CD4-positive, CD25-positive, alpha-beta regulatory T cell (primary cell): ENCODE results near the gene FBXO27. TPM values are rescaled to one million over a fixed set of nuclear protein-coding genes. Genes with fewer than 3 reads are reported as not detected.

ENCODE experiments used
- ATAC-seq, 2 donors: fragments of 150-1000 bp; cut with Tn5 transposase; one replicate each; pipeline ENCODE4 v1.10.0; 2021; ENCODE audit warnings: low read depth in 2 of 2, moderate number of reproducible peaks in 2 of 2, moderate library complexity in 1 of 2
- DNase-seq, 3 donors: peaks; one replicate each; pipeline versions ENCODE4 v3.0.0 to v3.0.0-alpha.2; 2012 to 2022; ENCODE audit warnings: mixed read lengths in 1 of 3
- H3K27ac ChIP-seq: one replicate; pipeline ENCODE4 v1.7.0; 2013; ENCODE audit warnings: mild to moderate bottlenecking, low read length; ENCODE audit not compliant: insufficient read depth, poor library complexity, severe bottlenecking
- H3K27me3 ChIP-seq: one replicate; pipeline ENCODE4 v1.7.0; 2013; ENCODE audit warnings: low read length; ENCODE audit not compliant: control insufficient read depth, insufficient read depth
- H3K36me3 ChIP-seq: one replicate; pipeline ENCODE4 v1.7.0; 2013; ENCODE audit warnings: mild to moderate bottlenecking, low read length, moderate library complexity; ENCODE audit not compliant: control insufficient read depth, insufficient read depth
- H3K4me1 ChIP-seq: 2 replicates; pipeline ENCODE4 v1.7.0; 2013; ENCODE audit warnings: mild to moderate bottlenecking, low read length; ENCODE audit not compliant: insufficient read depth, control insufficient read depth, poor library complexity, severe bottlenecking
- H3K4me3 ChIP-seq: one replicate; pipeline ENCODE4 v1.7.0; 2013; ENCODE audit warnings: low read depth, mild to moderate bottlenecking, low read length, moderate library complexity
- H3K9me3 ChIP-seq, 2 experiments: 1 replicate in 1 of 2; 2 replicates in 1 of 2; pipeline ENCODE4 v1.7.0; 2013; ENCODE audit warnings: low read length in 2 of 2, mild to moderate bottlenecking in 1 of 2, moderate library complexity in 1 of 2; ENCODE audit not compliant: control insufficient read depth in 2 of 2
- H3K27ac Mint-ChIP-seq, 3 donors: one replicate each; pipeline ENCODE4 v1.8.0; 2020 to 2022; ENCODE audit warnings: mild to moderate bottlenecking in 3 of 3, mixed read lengths in 3 of 3, moderate library complexity in 2 of 3
- H3K27me3 Mint-ChIP-seq: one replicate; pipeline ENCODE4 v1.8.0; 2022; ENCODE audit warnings: mild to moderate bottlenecking, mixed read lengths
- H3K36me3 Mint-ChIP-seq: one replicate; pipeline ENCODE4 v1.8.0; 2020; ENCODE audit warnings: mixed read lengths
- H3K4me1 Mint-ChIP-seq, 4 donors: one replicate each; pipeline ENCODE4 v1.8.0; 2020 to 2022; ENCODE audit warnings: mixed read lengths in 4 of 4, mild to moderate bottlenecking in 1 of 4
- H3K4me3 Mint-ChIP-seq, 4 donors: one replicate each; pipeline ENCODE4 v1.8.0; 2020 to 2022; ENCODE audit warnings: mild to moderate bottlenecking in 4 of 4, mixed read lengths in 4 of 4, moderate library complexity in 3 of 4
- H3K9me3 Mint-ChIP-seq, 7 donors: one replicate each; pipeline ENCODE4 v1.8.0; 2020 to 2022; ENCODE audit warnings: mixed read lengths in 7 of 7, mild to moderate bottlenecking in 3 of 7, moderate library complexity in 2 of 7
- polyA plus RNA-seq, 4 donors: library from polyadenylated mRNA; unstranded; fragments of 300-500 nt; fragmentation: Illumina TruSeq; gene quantifications; one replicate each; pipeline ENCODE4 v1.2.3, GENCODE V29; 2021
- total RNA-seq: library from RNA; stranded (reverse); gene quantifications from one replicate; pipeline ENCODE4 v1.2.3, GENCODE V29; 2022

FBXO27 gene
- total and polyA plus RNA-seq, 5 donors from 2014 or later: 0.16 to 0.35 (median 0.28) TPM; not detected in 1

- no peaks in the 10 kb centered on the region for H3K27me3 Mint-ChIP-seq
- no peak for DNase-seq
- no peaks in the 10 kb centered on the region for H3K4me1 ChIP-seq
- peaks cover 0 to 2% (median 0%) of the 10 kb centered on the region in 7 donors for H3K9me3 Mint-ChIP-seq
- no peaks in the 10 kb centered on the region for H3K9me3 ChIP-seq
- no peaks in the 10 kb centered on the region for H3K36me3 Mint-ChIP-seq
- no peak overlapping the region for H3K4me3 ChIP-seq
- H3K27ac ChIP-seq: no peak overlapping the region
- no peaks in the 10 kb centered on the region for H3K36me3 ChIP-seq
- H3K27ac Mint-ChIP-seq: peak overlapping the region in 1 of 3 donors; percentile 43
- no peaks in the 10 kb centered on the region for H3K27me3 ChIP-seq
- no peak overlapping the region for H3K4me3 Mint-ChIP-seq
- ATAC-seq: no peak
- H3K4me1 Mint-ChIP-seq: peaks cover 0 to 5% (median 0%) of the 10 kb centered on the region in 4 donors
Observed at GRCh38 chr19:39053276-39054090, 21.1 kb upstream of the FBXO27 start.

GRCh38 chr19:39052846-39053245 lies 20.5 kb upstream of the FBXO27 start:
- Mint-ChIP-seq H3K27ac (no peak overlapping the region), H3K27me3 (no peaks in the 10 kb centered on the region), H3K4me1 (peaks cover 0 to 5% (median 0%) of the 10 kb centered on the region in 4 donors), H3K4me3 (no peak overlapping the region), H3K9me3 (peaks cover 0 to 2% (median 0%) of the 10 kb centered on the region in 7 donors), H3K36me3 (no peaks in the 10 kb centered on the region)
- no peaks in the 10 kb centered on the region for H3K27me3 ChIP-seq
- ATAC-seq: no peak
- H3K9me3 ChIP-seq: no peaks in the 10 kb centered on the region
- no peak overlapping the region for H3K27ac ChIP-seq
- H3K36me3 ChIP-seq: no peaks in the 10 kb centered on the region
- H3K4me1 ChIP-seq: no peaks in the 10 kb centered on the region
- no peak for DNase-seq
- H3K4me3 ChIP-seq: no peak overlapping the region

GRCh38 chr19:39052243-39052746 lies 19.9 kb upstream of the FBXO27 start:
- H3K27ac Mint-ChIP-seq: peak overlapping the region in 1 of 3 donors; percentile 32
- H3K4me3 Mint-ChIP-seq: no peak overlapping the region
- H3K36me3 ChIP-seq: no peaks in the 10 kb centered on the region
- ATAC-seq: peak in 1 of 2 donors; percentile 50
- peaks cover 0 to 2% (median 0%) of the 10 kb centered on the region in 7 donors for H3K9me3 Mint-ChIP-seq
- H3K27ac ChIP-seq: no peak overlapping the region
- no peaks in the 10 kb centered on the region for H3K4me1 ChIP-seq
- no peaks in the 10 kb centered on the region for H3K36me3 Mint-ChIP-seq
- DNase-seq: peak; percentile 54 to 65 (median 57)
- no peaks in the 10 kb centered on the region for H3K27me3 ChIP-seq
- no peaks in the 10 kb centered on the region for H3K27me3 Mint-ChIP-seq
- no peak overlapping the region for H3K4me3 ChIP-seq
- no peaks in the 10 kb centered on the region for H3K9me3 ChIP-seq
- H3K4me1 Mint-ChIP-seq: peaks cover 0 to 5% (median 0%) of the 10 kb centered on the region in 4 donors

DNA sequence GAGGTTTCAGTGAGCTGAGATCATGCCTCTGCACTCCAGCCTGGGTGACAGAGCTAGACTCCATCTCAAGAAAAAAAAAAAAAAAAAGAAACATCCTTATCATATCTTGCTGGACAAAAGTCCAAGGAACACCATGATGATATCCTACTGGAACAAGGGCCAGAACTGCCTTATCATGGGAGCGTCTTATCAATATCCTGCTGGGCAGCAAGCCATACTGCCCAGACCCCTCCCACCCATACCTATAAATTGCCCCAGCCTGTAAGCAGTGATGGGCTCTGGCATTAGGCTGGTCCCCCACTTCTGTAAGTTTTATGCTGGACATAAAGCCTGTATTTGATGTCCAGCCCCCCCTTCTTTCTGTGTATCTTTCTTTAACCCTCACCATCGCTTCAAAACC lies 14.7 kb upstream of the FBXO27 start:
- peaks cover 0 to 2% (median 0%) of the 10 kb centered on the region in 7 donors for H3K9me3 Mint-ChIP-seq
- H3K4me3 Mint-ChIP-seq: no peak overlapping the region
- ATAC-seq (no peak), DNase-seq (no peak)
- H3K4me1 Mint-ChIP-seq: no peaks in the 10 kb centered on the region
- H3K27ac Mint-ChIP-seq: no peak overlapping the region
- H3K36me3 ChIP-seq: no peaks in the 10 kb centered on the region
- H3K4me1 ChIP-seq: no peaks in the 10 kb centered on the region
- H3K27me3 Mint-ChIP-seq: peaks cover 14% of the 10 kb centered on the region
- no peak overlapping the region for H3K4me3 ChIP-seq
- H3K27ac ChIP-seq: no peak overlapping the region
- H3K9me3 ChIP-seq: no peaks in the 10 kb centered on the region
- H3K36me3 Mint-ChIP-seq: no peaks in the 10 kb centered on the region
- H3K27me3 ChIP-seq: no peaks in the 10 kb centered on the region

DNA sequence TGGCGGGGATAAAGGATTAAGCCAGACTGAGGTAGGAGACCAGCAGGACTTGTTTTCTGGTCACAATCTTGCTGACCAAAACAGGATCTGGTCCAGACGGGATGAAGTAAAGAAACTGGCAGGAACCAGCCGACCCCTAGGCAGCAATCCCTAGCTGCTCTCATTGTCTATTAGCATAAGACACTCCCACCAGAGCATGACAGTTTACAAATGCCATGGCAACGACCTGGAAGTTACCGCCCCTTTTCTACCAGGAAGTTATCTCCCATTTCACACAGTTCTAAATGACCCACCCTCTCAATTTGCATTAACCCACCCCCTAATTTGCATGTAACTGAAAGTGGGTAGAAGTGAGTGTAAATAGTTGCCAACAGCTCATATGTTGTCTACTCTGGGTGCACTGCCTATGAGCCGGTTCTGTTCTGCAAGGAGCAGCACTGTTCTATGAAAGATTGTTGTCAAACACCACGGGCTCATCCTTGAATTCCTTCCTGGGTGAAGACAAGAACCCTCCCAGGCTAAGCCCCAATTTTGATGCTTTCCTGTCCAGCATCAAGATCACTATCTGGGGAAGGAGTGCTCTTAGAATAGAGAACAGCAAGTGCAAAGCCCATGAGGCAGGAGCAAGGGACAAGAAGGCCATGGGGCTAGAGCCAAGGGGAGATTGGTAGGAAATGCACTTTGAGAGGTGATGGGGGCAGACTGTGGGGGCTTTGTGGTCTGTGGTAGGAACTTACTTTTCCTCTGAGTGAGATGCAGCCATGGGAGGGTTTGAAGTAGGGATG lies 13.9 kb upstream of the FBXO27 start:
- H3K27ac Mint-ChIP-seq: peak overlapping the region in 1 of 3 donors; percentile 1
- peaks cover 14% of the 10 kb centered on the region for H3K27me3 Mint-ChIP-seq

GRCh38 chr19:39045506-39045905 lies 13.2 kb upstream of the FBXO27 start:
- Mint-ChIP-seq H3K27ac (peak overlapping the region in 1 of 3 donors; percentile 74), H3K4me3 (no peak overlapping the region), H3K9me3 (peaks cover 0 to 3% (median 0%) of the 10 kb centered on the region in 7 donors), H3K4me1 (no peaks in the 10 kb centered on the region), H3K27me3 (peaks cover 14% of the 10 kb centered on the region), H3K36me3 (no peaks in the 10 kb centered on the region)
- no peak for ATAC-seq
- H3K4me3 ChIP-seq: no peak overlapping the region
- DNase-seq: no peak
- H3K9me3 ChIP-seq: no peaks in the 10 kb centered on the region
- H3K36me3 ChIP-seq: no peaks in the 10 kb centered on the region
- H3K27ac ChIP-seq: no peak overlapping the region
- H3K27me3 ChIP-seq: no peaks in the 10 kb centered on the region
- no peaks in the 10 kb centered on the region for H3K4me1 ChIP-seq

More for the DNA sequence above, 13.9 kb upstream of the FBXO27 start:
- Histone ChIP-seq H3K36me3 (no peaks in the 10 kb centered on the region), H3K4me3 (no peak overlapping the region), H3K9me3 (no peaks in the 10 kb centered on the region), H3K4me1 (no peaks in the 10 kb centered on the region), H3K27ac (no peak overlapping the region), H3K27me3 (no peaks in the 10 kb centered on the region)
- Mint-ChIP-seq H3K9me3 (peaks cover 0 to under 1% (median 0%) of the 10 kb centered on the region in 7 donors), H3K4me3 (no peak overlapping the region), H3K4me1 (no peaks in the 10 kb centered on the region), H3K36me3 (no peaks in the 10 kb centered on the region)
- ATAC-seq: no peak
- peak in 1 of 3 donors; percentile 20 for DNase-seq

DNA sequence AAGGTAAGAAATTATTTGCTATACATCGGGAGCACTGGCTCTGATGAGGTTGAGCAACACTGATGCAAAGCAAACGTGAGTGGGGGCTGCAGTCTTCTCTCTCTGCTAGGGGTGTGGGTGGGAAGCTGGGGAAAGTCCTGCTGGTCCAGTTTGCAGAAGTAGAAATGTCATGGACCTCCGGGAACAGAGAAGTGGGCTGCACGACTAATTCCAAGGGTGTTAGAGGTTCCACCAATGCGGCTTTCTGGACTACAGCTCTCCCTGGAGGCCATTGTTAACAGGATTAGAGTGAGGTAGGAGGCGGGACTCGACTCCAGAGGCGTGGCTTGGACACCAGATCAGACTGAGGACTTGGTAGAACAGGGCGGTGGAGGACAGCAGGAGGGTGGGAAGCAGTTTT lies 5.7 kb upstream of the FBXO27 start:
- Histone ChIP-seq H3K9me3 (no peaks in the 10 kb centered on the region), H3K36me3 (no peaks in the 10 kb centered on the region), H3K27ac (no peak overlapping the region), H3K4me1 (no peaks in the 10 kb centered on the region), H3K27me3 (no peaks in the 10 kb centered on the region), H3K4me3 (no peak overlapping the region)
- peaks cover 0 to 2% (median 0%) of the 10 kb centered on the region in 4 donors for H3K4me1 Mint-ChIP-seq
- no peak overlapping the region for H3K4me3 Mint-ChIP-seq
- no peak overlapping the region for H3K27ac Mint-ChIP-seq
- ATAC-seq (no peak), DNase-seq (no peak)
- H3K9me3 Mint-ChIP-seq: peaks cover 0 to 4% (median 0%) of the 10 kb centered on the region in 7 donors
- peaks cover 42% of the 10 kb centered on the region for H3K27me3 Mint-ChIP-seq
- H3K36me3 Mint-ChIP-seq: no peaks in the 10 kb centered on the region
